Fibroblast of pulmonary artery (primary cell): ENCODE measurements around the gene SORBS1.

Experiments
- DNase-seq: peaks from one replicate; pipeline ENCODE4 v3.0.0-alpha.2; 2010; ENCODE audit warnings: low read depth
- H3K4me3 ChIP-seq: replicated peaks from 2 replicates; pipeline ENCODE4 v1.5.1; 2011; ENCODE audit warnings: low read depth, mild to moderate bottlenecking, control low read depth, low read length, moderate library complexity
- CTCF ChIP-seq: IDR thresholded peaks from 2 replicates; pipeline ENCODE4 v1.5.1; 2011; ENCODE audit warnings: mild to moderate bottlenecking, control low read depth, low read length, inconsistent platforms; ENCODE audit errors: missing control alignments

SORBS1 gene

GRCh38 chr10:95430231-95430951 is 130.8 kb downstream of the SORBS1 start:
- peak; percentile 97 for TF ChIP-seq CTCF
- no peak overlapping the region for H3K4me3 ChIP-seq
- DNase-seq: peak; percentile 72

GRCh38 chr10:95429639-95430038 is 131.5 kb downstream of the SORBS1 start:
- TF ChIP-seq CTCF: no peak
- DNase-seq: no peak
- no peak overlapping the region for H3K4me3 ChIP-seq

- TF ChIP-seq CTCF: no peak
- DNase-seq: no peak
- no peak overlapping the region for H3K4me3 ChIP-seq
These were observed 132.5 kb downstream of the SORBS1 start for GRCh38 chr10:95428701-95429100.

- no peak overlapping the region for H3K4me3 ChIP-seq
- no peak for DNase-seq
- no peak for TF ChIP-seq CTCF
These were observed 134.7 kb downstream of the SORBS1 start for GRCh38 chr10:95426482-95426881.

GRCh38 chr10:95425592-95426465 is 135.3 kb downstream of the SORBS1 start:
- TF ChIP-seq CTCF: no peak
- H3K4me3 ChIP-seq: no peak overlapping the region
- no peak for DNase-seq

- H3K4me3 ChIP-seq: no peak overlapping the region
- no peak for TF ChIP-seq CTCF
- DNase-seq: no peak
These were observed 137.8 kb downstream of the SORBS1 start for GRCh38 chr10:95423164-95424005.
